ENCODE data around the gene CCDC28B. TPM values are rescaled to one million over a fixed set of nuclear protein-coding genes. Genes with fewer than 3 reads are reported as not detected.

The CCDC28B gene
- total RNA-seq, 2 experiments from 2014 or later: 29.0 to 29.1 TPM

DNA sequence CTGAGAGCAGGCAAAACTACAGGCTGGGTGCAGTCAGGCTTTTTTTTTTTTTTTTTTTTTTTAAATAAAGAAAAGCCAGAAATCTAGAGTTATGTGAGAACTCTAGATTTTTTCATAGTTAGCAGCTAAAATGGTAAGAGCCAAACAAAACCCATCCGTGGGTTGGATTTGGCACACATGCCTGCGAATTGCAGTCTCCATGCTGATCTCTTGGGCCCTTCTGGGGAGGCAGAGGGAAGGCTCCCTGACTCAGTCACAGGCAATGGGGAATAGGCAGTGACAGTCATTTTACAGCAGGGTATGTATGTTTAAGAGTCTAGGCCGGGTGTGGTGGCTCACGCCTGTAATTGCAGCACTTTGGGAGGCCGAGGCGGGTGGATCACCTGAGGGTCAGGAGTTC lies 18.3 kb upstream of the CCDC28B start:
- Mint-ChIP-seq H3K36me3 (peaks cover 57% of the 10 kb centered on the region), H3K27me3 (no peaks in the 10 kb centered on the region), H3K9me3 (no peaks in the 10 kb centered on the region), H3K27ac (peak overlapping the region; percentile 20), H3K4me1 (peaks cover 57% of the 10 kb centered on the region), H3K4me3 (peak overlapping the region; percentile 95)
- no peak for DNase-seq

DNA sequence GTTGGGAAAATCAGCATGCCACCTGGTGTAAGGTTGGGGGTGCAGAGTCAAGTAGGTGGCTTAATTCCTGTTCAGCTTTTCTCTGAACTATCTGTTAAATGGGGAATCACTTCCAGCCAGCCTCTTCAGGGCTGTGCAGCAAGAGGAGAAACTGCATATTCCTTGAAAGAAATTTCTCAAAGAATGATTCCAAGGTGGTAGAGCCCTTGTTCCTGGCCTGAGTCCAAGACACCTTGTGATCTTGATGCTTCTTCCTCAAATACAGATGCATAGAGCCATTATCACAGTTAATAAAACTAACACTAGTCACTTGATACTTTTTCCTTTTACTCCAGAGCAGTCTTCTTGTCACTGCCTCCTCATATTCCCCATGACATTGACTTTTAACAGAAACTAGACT lies 15.7 kb upstream of the CCDC28B start:
- no peaks in the 10 kb centered on the region for H3K9me3 Mint-ChIP-seq
- peaks cover 54% of the 10 kb centered on the region for H3K4me1 Mint-ChIP-seq
- no peak for DNase-seq

DNA sequence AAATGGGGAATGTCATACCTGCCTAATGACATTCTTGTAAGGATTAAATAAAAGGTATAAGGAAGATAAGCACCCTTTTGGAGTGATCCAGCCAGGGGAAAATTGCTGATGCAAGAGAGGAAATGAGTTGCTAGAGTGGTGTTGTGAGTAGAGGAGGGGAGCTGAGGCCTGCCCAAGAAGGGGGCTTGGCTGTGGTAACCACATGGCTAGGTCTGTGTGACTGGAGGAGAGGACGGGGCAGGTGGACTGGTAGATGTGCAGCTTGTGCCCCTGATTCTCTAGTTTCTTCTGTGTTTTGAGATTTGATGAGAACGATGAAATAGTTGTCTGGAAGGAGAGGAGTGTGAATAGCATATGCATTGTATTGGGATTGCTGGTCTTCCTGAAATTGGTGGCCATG lies 14.3 kb upstream of the CCDC28B start:
- DNase-seq: no peak
- Mint-ChIP-seq H3K36me3 (peaks cover 59% of the 10 kb centered on the region), H3K27ac (peak overlapping the region; percentile 85), H3K4me3 (peak overlapping the region; percentile 30), H3K9me3 (no peaks in the 10 kb centered on the region), H3K4me1 (peaks cover 47% of the 10 kb centered on the region), H3K27me3 (no peaks in the 10 kb centered on the region)

More for the DNA sequence above, 15.7 kb upstream of the CCDC28B start:
- peaks cover 66% of the 10 kb centered on the region for H3K36me3 Mint-ChIP-seq
- H3K27me3 Mint-ChIP-seq: no peaks in the 10 kb centered on the region
- no peak overlapping the region for H3K4me3 Mint-ChIP-seq
- no peak overlapping the region for H3K27ac Mint-ChIP-seq

DNA sequence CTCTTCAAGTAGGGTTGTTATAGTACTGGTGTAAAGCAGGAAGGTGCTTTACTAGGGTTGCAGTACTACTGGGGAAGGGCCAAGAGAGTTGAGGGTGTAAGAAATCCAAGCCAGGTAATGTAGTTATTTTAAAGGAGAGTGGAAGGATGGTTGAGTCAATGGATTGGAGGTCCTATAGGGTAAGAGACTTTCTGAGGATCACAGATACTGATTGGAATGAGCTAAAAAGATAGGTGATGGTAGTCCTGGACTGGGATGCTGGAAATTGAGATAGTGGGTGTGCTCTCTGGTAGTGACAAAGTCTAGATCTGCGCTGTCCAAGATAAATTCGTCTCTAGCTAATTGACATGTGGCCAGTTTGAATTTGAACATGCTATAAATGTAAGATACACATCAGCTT lies 13.9 kb upstream of the CCDC28B start:
- no peak for DNase-seq
- Mint-ChIP-seq H3K27ac (peak overlapping the region; percentile 85), H3K27me3 (no peaks in the 10 kb centered on the region), H3K4me1 (peaks cover 43% of the 10 kb centered on the region), H3K36me3 (peaks cover 58% of the 10 kb centered on the region), H3K9me3 (no peaks in the 10 kb centered on the region), H3K4me3 (peak overlapping the region; percentile 30)

DNA sequence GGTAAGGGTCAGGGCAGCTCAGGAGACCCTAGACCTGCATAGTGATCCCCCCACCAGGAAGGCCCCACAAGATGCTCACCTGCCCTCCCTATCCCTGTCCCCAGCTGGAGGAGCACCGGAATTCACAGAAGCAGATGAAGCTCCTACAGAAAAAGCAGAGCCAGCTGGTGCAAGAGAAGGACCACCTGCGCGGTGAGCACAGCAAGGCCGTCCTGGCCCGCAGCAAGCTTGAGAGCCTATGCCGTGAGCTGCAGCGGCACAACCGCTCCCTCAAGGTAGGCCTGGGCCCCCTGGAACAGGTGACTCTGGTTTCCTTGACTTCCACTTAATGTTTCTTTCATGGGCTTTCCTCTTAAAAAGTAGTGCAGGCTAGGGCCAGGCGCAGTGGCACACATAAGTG lies 12.5 kb upstream of the CCDC28B start:
- no peak overlapping the region for H3K27ac Mint-ChIP-seq
- DNase-seq: no peak

DNA sequence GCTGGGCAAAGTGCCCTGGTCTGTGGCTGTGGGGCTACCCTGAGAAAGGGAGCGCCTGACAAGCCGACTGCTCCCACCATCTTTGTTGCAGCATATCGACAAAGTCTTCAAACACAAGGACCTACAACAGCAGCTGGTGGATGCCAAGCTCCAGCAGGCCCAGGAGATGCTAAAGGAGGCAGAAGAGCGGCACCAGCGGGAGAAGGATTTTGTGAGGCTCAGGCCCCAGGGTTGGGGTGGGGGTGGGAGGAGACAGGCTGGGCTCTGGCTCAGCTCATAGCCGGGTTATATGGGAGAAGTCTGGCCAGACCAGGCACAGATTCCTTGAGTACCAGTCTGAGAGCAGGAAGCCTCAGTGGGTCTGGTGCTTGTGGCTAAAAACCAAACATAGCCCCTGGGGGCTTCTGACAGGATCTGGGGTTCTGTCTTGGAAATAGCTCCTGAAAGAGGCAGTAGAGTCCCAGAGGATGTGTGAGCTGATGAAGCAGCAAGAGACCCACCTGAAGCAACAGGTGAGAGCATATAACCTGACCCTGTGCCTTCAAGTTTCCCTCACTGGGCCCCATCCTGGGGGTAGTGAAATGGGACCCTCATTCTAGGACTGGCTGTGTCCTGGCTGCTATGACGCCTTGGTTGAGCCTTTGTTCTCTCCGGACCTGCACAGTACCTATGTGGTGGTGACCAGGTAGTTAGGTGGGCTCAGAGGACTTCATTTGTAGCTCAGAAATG lies 8.0 kb upstream of the CCDC28B start:
- Mint-ChIP-seq H3K4me3 (no peak overlapping the region), H3K36me3 (peaks cover 54% of the 10 kb centered on the region), H3K4me1 (peaks cover 34% of the 10 kb centered on the region), H3K27ac (no peak overlapping the region), H3K27me3 (no peaks in the 10 kb centered on the region), H3K9me3 (no peaks in the 10 kb centered on the region)
- DNase-seq: no peak

More for the DNA sequence above, 12.5 kb upstream of the CCDC28B start:
- H3K36me3 Mint-ChIP-seq: peaks cover 58% of the 10 kb centered on the region
- no peak overlapping the region for H3K4me3 Mint-ChIP-seq
- no peaks in the 10 kb centered on the region for H3K9me3 Mint-ChIP-seq
- H3K27me3 Mint-ChIP-seq: no peaks in the 10 kb centered on the region
- H3K4me1 Mint-ChIP-seq: peaks cover 36% of the 10 kb centered on the region

DNA sequence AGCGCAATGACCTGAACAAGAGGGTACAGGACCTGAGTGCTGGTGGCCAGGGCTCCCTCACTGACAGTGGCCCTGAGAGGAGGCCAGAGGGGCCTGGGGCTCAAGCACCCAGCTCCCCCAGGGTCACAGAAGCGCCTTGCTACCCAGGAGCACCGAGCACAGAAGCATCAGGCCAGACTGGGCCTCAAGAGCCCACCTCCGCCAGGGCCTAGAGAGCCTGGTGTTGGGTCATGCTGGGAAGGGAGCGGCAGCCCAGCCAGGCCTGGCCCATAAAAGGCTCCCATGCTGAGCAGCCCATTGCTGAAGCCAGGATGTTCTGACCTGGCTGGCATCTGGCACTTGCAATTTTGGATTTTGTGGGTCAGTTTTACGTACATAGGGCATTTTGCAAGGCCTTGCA lies 5.4 kb upstream of the CCDC28B start:
- H3K27ac Mint-ChIP-seq: no peak overlapping the region
- no peak overlapping the region for H3K4me3 Mint-ChIP-seq
- peaks cover 36% of the 10 kb centered on the region for H3K4me1 Mint-ChIP-seq

DNA sequence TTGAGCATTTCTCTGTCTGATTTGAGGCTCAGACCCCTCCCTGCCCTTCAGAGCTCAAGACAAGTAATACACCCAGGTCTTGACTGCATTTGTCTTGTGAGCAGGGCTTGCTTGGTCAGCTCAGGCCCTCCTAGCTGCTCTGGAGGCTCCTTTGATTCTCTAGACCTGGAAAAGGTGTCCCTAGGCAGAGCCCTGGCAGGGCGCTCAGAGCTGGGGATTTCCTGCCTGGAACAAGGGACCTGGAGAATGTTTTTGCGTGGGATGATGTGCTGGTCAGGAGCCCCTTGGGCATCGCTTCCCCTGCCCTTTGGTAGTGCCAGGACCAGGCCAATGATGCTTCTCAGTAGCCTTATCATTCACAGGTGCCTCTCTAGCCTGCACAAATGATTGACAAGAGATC lies 4.9 kb upstream of the CCDC28B start:
- Mint-ChIP-seq H3K36me3 (peaks cover 48% of the 10 kb centered on the region), H3K9me3 (no peaks in the 10 kb centered on the region), H3K4me1 (peaks cover 40% of the 10 kb centered on the region), H3K27me3 (no peaks in the 10 kb centered on the region), H3K27ac (no peak overlapping the region), H3K4me3 (no peak overlapping the region)
- DNase-seq: no peak

More for the DNA sequence above, 5.4 kb upstream of the CCDC28B start:
- no peak for DNase-seq
- Mint-ChIP-seq H3K36me3 (peaks cover 50% of the 10 kb centered on the region), H3K9me3 (no peaks in the 10 kb centered on the region), H3K27me3 (no peaks in the 10 kb centered on the region)

DNA sequence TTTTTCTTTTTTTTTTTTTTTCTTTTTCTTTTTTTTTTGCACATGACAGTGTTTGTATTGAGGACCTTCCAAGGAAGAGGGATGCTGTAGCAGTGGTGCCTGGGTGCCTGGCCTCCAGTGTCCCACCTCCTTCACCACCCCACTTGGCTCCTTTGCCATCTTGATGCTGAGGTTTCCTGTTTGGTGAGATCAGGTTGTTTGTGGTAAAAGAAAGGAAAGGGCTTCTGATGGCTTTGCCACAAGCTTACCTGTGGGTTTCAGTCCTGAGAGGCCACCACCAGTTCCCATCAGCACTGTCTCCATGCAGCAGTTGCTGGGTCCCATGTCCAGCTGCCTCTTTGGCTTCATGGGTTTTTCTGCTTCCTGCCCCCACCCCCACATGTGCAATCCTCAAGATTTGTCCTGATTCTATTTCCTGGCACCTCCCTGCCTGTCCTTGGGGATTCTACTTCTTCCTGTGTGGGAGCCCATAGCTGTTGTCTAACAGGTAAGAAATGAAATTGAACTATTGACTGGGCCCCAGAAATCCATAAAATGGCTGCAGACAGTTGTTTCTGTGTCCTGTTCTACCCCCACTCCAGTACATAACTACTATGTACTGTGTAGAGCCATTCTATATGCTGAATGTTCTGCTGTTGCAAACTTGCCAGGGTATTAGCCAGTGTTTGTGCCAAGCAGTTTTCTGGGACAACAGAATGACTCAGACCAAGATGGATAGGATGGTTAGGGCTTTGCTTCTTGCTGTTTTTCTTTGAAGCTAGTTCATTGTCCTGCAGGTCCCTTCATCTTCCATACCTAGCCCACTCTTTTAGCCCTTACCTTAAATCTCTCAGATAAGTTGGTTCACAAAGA lies 4.2 kb upstream of the CCDC28B start:
- H3K9me3 Mint-ChIP-seq: no peaks in the 10 kb centered on the region
- H3K27me3 Mint-ChIP-seq: no peaks in the 10 kb centered on the region
- peaks cover 48% of the 10 kb centered on the region for H3K36me3 Mint-ChIP-seq
- no peak overlapping the region for H3K4me3 Mint-ChIP-seq
- no peak for DNase-seq
- H3K4me1 Mint-ChIP-seq: peaks cover 40% of the 10 kb centered on the region
- H3K27ac Mint-ChIP-seq: peak overlapping the region; percentile 4

DNA sequence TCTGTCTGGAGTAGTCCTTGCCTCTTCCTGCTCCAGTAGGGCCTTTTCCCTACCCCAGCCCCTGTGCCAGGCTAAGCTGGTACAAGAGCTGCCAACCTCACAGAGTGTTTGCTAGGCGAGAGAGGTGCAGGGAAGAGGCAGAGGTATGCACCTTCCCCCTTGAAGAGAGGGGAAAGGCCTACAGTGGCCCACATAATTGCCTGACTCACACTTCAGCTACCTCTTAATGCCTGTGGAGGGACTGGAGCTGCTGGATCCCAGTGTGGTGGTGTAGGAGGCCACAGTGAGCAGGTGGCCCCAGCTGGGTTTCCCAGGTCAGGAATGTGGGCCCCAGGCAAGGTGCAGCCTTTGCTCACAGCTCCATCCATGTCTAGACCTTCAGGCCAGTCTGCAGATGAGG lies 3.3 kb upstream of the CCDC28B start:
- no peak for DNase-seq
- Mint-ChIP-seq H3K9me3 (no peaks in the 10 kb centered on the region), H3K27me3 (no peaks in the 10 kb centered on the region), H3K4me1 (peaks cover 44% of the 10 kb centered on the region), H3K4me3 (no peak overlapping the region), H3K27ac (peak overlapping the region; percentile 59), H3K36me3 (peaks cover 39% of the 10 kb centered on the region)

DNA sequence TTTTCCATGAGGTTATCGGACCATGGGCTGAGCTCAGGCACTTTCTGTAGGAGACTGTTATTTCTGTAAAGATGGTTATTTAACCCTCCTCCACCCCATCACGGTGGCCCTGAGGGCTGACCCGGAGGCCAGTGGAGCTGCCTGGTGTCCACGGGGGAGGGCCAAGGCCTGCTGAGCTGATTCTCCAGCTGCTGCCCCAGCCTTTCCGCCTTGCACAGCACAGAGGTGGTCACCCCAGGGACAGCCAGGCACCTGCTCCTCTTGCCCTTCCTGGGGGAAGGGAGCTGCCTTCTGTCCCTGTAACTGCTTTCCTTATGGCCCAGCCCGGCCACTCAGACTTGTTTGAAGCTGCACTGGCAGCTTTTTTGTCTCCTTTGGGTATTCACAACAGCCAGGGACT lies 2.6 kb upstream of the CCDC28B start:
- no peak for DNase-seq
- no peaks in the 10 kb centered on the region for H3K27me3 Mint-ChIP-seq
- H3K4me3 Mint-ChIP-seq: no peak overlapping the region
- peaks cover 49% of the 10 kb centered on the region for H3K4me1 Mint-ChIP-seq
- no peaks in the 10 kb centered on the region for H3K9me3 Mint-ChIP-seq
- H3K27ac Mint-ChIP-seq: no peak overlapping the region
- peaks cover 36% of the 10 kb centered on the region for H3K36me3 Mint-ChIP-seq

DNA sequence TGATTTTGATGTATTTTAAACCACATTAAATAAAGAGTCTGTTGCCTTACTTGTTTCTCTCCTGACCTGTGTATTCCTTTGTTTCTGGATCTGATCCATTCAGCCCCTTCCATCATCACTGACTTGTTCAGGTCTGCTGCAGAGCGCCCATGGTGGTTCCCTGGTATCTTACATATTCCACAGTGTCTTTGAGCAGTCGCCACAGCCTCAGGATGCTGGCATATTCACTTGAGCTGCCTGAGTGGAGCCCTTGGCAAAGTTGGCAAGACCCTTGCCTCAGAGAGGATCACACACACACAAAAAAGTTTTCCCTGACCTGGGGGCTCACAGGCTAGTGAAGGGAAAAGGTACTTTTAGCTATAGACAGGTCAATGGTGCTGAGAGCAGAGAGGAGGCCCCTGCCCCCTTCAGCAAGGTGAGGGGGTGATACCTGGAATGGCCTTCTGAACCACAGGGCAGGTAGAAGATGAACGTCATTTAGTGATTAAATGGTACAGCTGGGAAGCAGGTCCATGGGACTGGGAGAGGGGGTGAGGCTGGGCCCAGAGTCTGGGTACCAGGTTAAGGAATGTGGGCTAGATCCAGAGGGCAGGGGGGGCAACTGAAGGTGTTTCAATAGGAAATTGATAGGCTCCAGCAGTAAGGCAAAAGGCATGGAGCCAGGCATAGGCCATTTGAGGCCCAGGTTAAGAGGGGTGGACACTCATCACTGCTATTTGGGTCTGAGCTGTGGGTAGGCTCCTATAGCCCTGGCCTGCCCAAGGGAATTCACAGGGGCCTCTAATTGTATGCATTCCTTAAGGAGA lies 2.0 kb upstream of the CCDC28B start:
- no peak overlapping the region for H3K4me3 Mint-ChIP-seq
- H3K27ac Mint-ChIP-seq: peak overlapping the region; percentile 56
- no peak for DNase-seq
- peaks cover 52% of the 10 kb centered on the region for H3K4me1 Mint-ChIP-seq
- no peaks in the 10 kb centered on the region for H3K9me3 Mint-ChIP-seq
- H3K27me3 Mint-ChIP-seq: no peaks in the 10 kb centered on the region
- H3K36me3 Mint-ChIP-seq: peaks cover 32% of the 10 kb centered on the region

DNA sequence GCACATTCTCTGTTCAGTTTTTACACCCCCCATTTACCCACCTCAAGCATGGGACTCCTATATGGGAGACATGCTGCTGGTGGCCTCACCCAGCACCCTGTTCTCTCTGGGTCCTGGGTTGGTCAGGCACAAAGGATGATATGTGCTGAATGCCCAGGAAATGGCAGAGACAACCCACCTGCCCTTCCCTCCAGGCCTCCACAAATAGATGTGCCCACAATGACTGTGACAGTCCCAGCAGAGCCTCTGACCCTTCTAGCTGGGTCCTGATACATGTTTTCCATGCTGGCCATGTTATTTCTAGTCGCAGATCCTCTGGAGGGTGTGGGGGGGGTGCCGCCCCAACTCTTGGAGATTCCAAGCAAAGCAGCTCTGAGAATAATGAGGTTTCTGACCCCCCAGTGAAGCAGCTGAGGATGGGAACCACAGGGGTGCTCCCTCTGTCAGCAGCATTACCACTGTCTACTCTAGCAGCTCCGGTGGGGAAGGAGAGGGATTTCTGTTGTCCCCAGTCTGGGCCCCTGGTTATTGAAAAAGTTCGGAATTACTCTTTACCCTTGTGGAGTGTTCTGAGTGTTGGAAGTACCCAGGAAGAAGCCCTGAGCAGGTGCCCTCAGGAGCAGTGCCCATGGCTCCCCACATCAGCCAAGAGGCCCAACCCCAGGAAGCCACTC lies 1.2 kb upstream of the CCDC28B start:
- H3K36me3 Mint-ChIP-seq: peaks cover 29% of the 10 kb centered on the region
- peaks cover 48% of the 10 kb centered on the region for H3K4me1 Mint-ChIP-seq
- H3K27me3 Mint-ChIP-seq: no peaks in the 10 kb centered on the region
- H3K27ac Mint-ChIP-seq: peak overlapping the region; percentile 27
- no peaks in the 10 kb centered on the region for H3K9me3 Mint-ChIP-seq
- no peak overlapping the region for H3K4me3 Mint-ChIP-seq
- no peak for DNase-seq

DNA sequence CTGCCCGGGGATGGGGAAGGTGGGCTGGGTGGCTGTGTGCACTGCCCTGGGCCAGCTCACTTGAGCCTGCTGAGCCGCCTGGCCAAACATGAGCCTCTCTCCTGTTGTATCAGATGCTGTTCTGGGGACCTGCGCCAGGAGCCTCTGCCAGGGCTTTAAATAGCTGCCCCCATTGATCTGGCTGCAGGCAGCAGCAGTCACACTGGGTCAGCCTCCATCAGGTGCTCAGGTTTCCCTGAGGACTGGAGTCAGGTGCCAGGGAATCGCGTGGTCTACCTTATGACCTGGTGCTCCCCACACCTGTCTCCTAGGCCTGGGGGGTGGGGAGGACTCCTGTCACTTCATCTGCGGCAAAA lies 700 bp upstream of the CCDC28B start:
- peaks cover 46% of the 10 kb centered on the region for H3K4me1 Mint-ChIP-seq
- H3K36me3 Mint-ChIP-seq: peaks cover 26% of the 10 kb centered on the region
- no peaks in the 10 kb centered on the region for H3K9me3 Mint-ChIP-seq
- no peak for DNase-seq
- peak overlapping the region; percentile 94 for H3K27ac Mint-ChIP-seq
- peak overlapping the region; percentile 83 for H3K4me3 Mint-ChIP-seq
- H3K27me3 Mint-ChIP-seq: no peaks in the 10 kb centered on the region
